Measurements from ENCODE around the gene ATP9A.

Gene ATP9A

GRCh38 chr20:51594236-51595057 lies 173.7 kb downstream of the ATP9A start:
- DNase-seq (ENCODE audit: low spot score): no peak
- Mint-ChIP-seq H3K27ac (peak overlapping the region; percentile 75), H3K27me3 (ENCODE audit: low read depth) (no peaks in the 10 kb centered on the region), H3K4me1 (ENCODE audit: low read depth) (peaks cover 23% of the 10 kb centered on the region), H3K9me3 (no peaks in the 10 kb centered on the region), H3K4me3 (peak overlapping the region; percentile 45), H3K36me3 (ENCODE audit: low read depth) (no peaks in the 10 kb centered on the region)

GRCh38 chr20:51593584-51593983 lies 174.6 kb downstream of the ATP9A start:
- H3K9me3 Mint-ChIP-seq: no peaks in the 10 kb centered on the region
- no peak overlapping the region for H3K27ac Mint-ChIP-seq
- H3K4me1 Mint-ChIP-seq (ENCODE audit: low read depth): peaks cover 23% of the 10 kb centered on the region
- no peak overlapping the region for H3K4me3 Mint-ChIP-seq
- no peaks in the 10 kb centered on the region for H3K36me3 Mint-ChIP-seq (ENCODE audit: low read depth)
- DNase-seq (ENCODE audit: low spot score): no peak
- no peaks in the 10 kb centered on the region for H3K27me3 Mint-ChIP-seq (ENCODE audit: low read depth)

GRCh38 chr20:51592564-51592963 lies 175.6 kb downstream of the ATP9A start:
- no peaks in the 10 kb centered on the region for H3K27me3 Mint-ChIP-seq (ENCODE audit: low read depth)
- no peak for DNase-seq (ENCODE audit: low spot score)
- no peaks in the 10 kb centered on the region for H3K9me3 Mint-ChIP-seq
- no peak overlapping the region for H3K27ac Mint-ChIP-seq
- peaks cover 23% of the 10 kb centered on the region for H3K4me1 Mint-ChIP-seq (ENCODE audit: low read depth)
- no peaks in the 10 kb centered on the region for H3K36me3 Mint-ChIP-seq (ENCODE audit: low read depth)
- H3K4me3 Mint-ChIP-seq: no peak overlapping the region

- H3K27me3 Mint-ChIP-seq (ENCODE audit: low read depth): no peaks in the 10 kb centered on the region
- no peaks in the 10 kb centered on the region for H3K9me3 Mint-ChIP-seq
- DNase-seq (ENCODE audit: low spot score): no peak
- no peak overlapping the region for H3K4me3 Mint-ChIP-seq
- peaks cover 19% of the 10 kb centered on the region for H3K4me1 Mint-ChIP-seq (ENCODE audit: low read depth)
- H3K27ac Mint-ChIP-seq: no peak overlapping the region
- H3K36me3 Mint-ChIP-seq (ENCODE audit: low read depth): no peaks in the 10 kb centered on the region
Observed at GRCh38 chr20:51591871-51592270, 176.3 kb downstream of the ATP9A start.

GRCh38 chr20:51588762-51589161 lies 179.4 kb downstream of the ATP9A start:
- DNase-seq (ENCODE audit: low spot score): no peak
- no peak overlapping the region for H3K4me3 Mint-ChIP-seq
- no peak overlapping the region for H3K27ac Mint-ChIP-seq
- no peaks in the 10 kb centered on the region for H3K27me3 Mint-ChIP-seq (ENCODE audit: low read depth)
- no peaks in the 10 kb centered on the region for H3K9me3 Mint-ChIP-seq
- H3K36me3 Mint-ChIP-seq (ENCODE audit: low read depth): no peaks in the 10 kb centered on the region
- peaks cover 8% of the 10 kb centered on the region for H3K4me1 Mint-ChIP-seq (ENCODE audit: low read depth)

- H3K27me3 Mint-ChIP-seq (ENCODE audit: low read depth): no peaks in the 10 kb centered on the region
- no peaks in the 10 kb centered on the region for H3K9me3 Mint-ChIP-seq
- H3K27ac Mint-ChIP-seq: no peak overlapping the region
- no peaks in the 10 kb centered on the region for H3K36me3 Mint-ChIP-seq (ENCODE audit: low read depth)
- no peak overlapping the region for H3K4me3 Mint-ChIP-seq
- no peak for DNase-seq (ENCODE audit: low spot score)
- H3K4me1 Mint-ChIP-seq (ENCODE audit: low read depth): peaks cover 7% of the 10 kb centered on the region
Observed at GRCh38 chr20:51587145-51587544, 181.0 kb downstream of the ATP9A start.

- no peak for DNase-seq (ENCODE audit: low spot score)
- H3K4me3 Mint-ChIP-seq: no peak overlapping the region
- H3K27me3 Mint-ChIP-seq (ENCODE audit: low read depth): no peaks in the 10 kb centered on the region
- H3K9me3 Mint-ChIP-seq: no peaks in the 10 kb centered on the region
- peaks cover 7% of the 10 kb centered on the region for H3K4me1 Mint-ChIP-seq (ENCODE audit: low read depth)
- no peak overlapping the region for H3K27ac Mint-ChIP-seq
- no peaks in the 10 kb centered on the region for H3K36me3 Mint-ChIP-seq (ENCODE audit: low read depth)
Observed at GRCh38 chr20:51586005-51586440, 182.2 kb downstream of the ATP9A start.

- Mint-ChIP-seq H3K36me3 (ENCODE audit: low read depth) (no peaks in the 10 kb centered on the region), H3K27ac (no peak overlapping the region), H3K4me3 (no peak overlapping the region), H3K4me1 (ENCODE audit: low read depth) (peaks cover 7% of the 10 kb centered on the region), H3K27me3 (ENCODE audit: low read depth) (no peaks in the 10 kb centered on the region), H3K9me3 (no peaks in the 10 kb centered on the region)
- DNase-seq (ENCODE audit: low spot score): no peak
Observed at GRCh38 chr20:51585148-51585547, 183.0 kb downstream of the ATP9A start.

- Mint-ChIP-seq H3K9me3 (no peaks in the 10 kb centered on the region), H3K27ac (no peak overlapping the region), H3K36me3 (ENCODE audit: low read depth) (no peaks in the 10 kb centered on the region), H3K4me1 (ENCODE audit: low read depth) (peaks cover 7% of the 10 kb centered on the region), H3K4me3 (no peak overlapping the region), H3K27me3 (ENCODE audit: low read depth) (peaks cover 3% of the 10 kb centered on the region)
- no peak for DNase-seq (ENCODE audit: low spot score)
Observed at GRCh38 chr20:51584737-51585136, 183.5 kb downstream of the ATP9A start.

GRCh38 chr20:51584116-51584515 lies 184.1 kb downstream of the ATP9A start:
- Mint-ChIP-seq H3K4me1 (ENCODE audit: low read depth) (peaks cover 7% of the 10 kb centered on the region), H3K36me3 (ENCODE audit: low read depth) (no peaks in the 10 kb centered on the region), H3K27me3 (ENCODE audit: low read depth) (peaks cover 3% of the 10 kb centered on the region), H3K27ac (no peak overlapping the region), H3K9me3 (no peaks in the 10 kb centered on the region), H3K4me3 (no peak overlapping the region)
- no peak for DNase-seq (ENCODE audit: low spot score)

- Mint-ChIP-seq H3K4me3 (no peak overlapping the region), H3K27ac (no peak overlapping the region), H3K9me3 (no peaks in the 10 kb centered on the region), H3K27me3 (ENCODE audit: low read depth) (peaks cover 3% of the 10 kb centered on the region), H3K4me1 (ENCODE audit: low read depth) (peaks cover 7% of the 10 kb centered on the region), H3K36me3 (ENCODE audit: low read depth) (no peaks in the 10 kb centered on the region)
- DNase-seq (ENCODE audit: low spot score): no peak
Observed at GRCh38 chr20:51583499-51583898, 184.7 kb downstream of the ATP9A start.

- Mint-ChIP-seq H3K36me3 (ENCODE audit: low read depth) (no peaks in the 10 kb centered on the region), H3K4me3 (no peak overlapping the region), H3K4me1 (ENCODE audit: low read depth) (peaks cover 7% of the 10 kb centered on the region), H3K9me3 (no peaks in the 10 kb centered on the region), H3K27me3 (ENCODE audit: low read depth) (peaks cover 3% of the 10 kb centered on the region), H3K27ac (no peak overlapping the region)
- no peak for DNase-seq (ENCODE audit: low spot score)
Observed at GRCh38 chr20:51583073-51583472, 185.1 kb downstream of the ATP9A start.

- H3K27ac Mint-ChIP-seq: no peak overlapping the region
- H3K36me3 Mint-ChIP-seq (ENCODE audit: low read depth): no peaks in the 10 kb centered on the region
- DNase-seq (ENCODE audit: low spot score): no peak
- peaks cover 3% of the 10 kb centered on the region for H3K27me3 Mint-ChIP-seq (ENCODE audit: low read depth)
- no peaks in the 10 kb centered on the region for H3K9me3 Mint-ChIP-seq
- H3K4me1 Mint-ChIP-seq (ENCODE audit: low read depth): peaks cover 7% of the 10 kb centered on the region
- H3K4me3 Mint-ChIP-seq: no peak overlapping the region
Observed at GRCh38 chr20:51581571-51581970, 186.6 kb downstream of the ATP9A start.

- Mint-ChIP-seq H3K36me3 (ENCODE audit: low read depth) (no peaks in the 10 kb centered on the region), H3K27ac (no peak overlapping the region), H3K4me3 (no peak overlapping the region), H3K27me3 (ENCODE audit: low read depth) (peaks cover 3% of the 10 kb centered on the region), H3K9me3 (no peaks in the 10 kb centered on the region), H3K4me1 (ENCODE audit: low read depth) (no peaks in the 10 kb centered on the region)
- no peak for DNase-seq (ENCODE audit: low spot score)
Observed at GRCh38 chr20:51579137-51579536, 189.1 kb downstream of the ATP9A start.

GRCh38 chr20:51578145-51578459 lies 190.1 kb downstream of the ATP9A start:
- Mint-ChIP-seq H3K4me1 (ENCODE audit: low read depth) (no peaks in the 10 kb centered on the region), H3K4me3 (no peak overlapping the region), H3K27ac (no peak overlapping the region), H3K27me3 (ENCODE audit: low read depth) (peaks cover 3% of the 10 kb centered on the region), H3K36me3 (ENCODE audit: low read depth) (no peaks in the 10 kb centered on the region), H3K9me3 (no peaks in the 10 kb centered on the region)
- DNase-seq (ENCODE audit: low spot score): no peak
